HepG2 (cell line): ENCODE measurements around the gene WNK1. TPM values are rescaled to one million over a fixed set of nuclear protein-coding genes. Genes with fewer than 3 reads are reported as not detected.

Experiments
- ATAC-seq: fragments of 200-7000 bp; cut with Tn5 transposase; 3 replicates; pipeline ENCODE4 v1.9.1; 2020; ENCODE audit warnings: mild to moderate bottlenecking, moderate library complexity
- BruUV-seq: library from RNA; stranded (reverse); fragments of 400-500 nt; replicated peaks from 2 replicates; lab custom pipeline; 2021; lab: Mats Ljungman, UMichigan
- CTCF ChIA-PET: fragments of 300-600 bp; formaldehyde crosslinking; extraction: SDS; loops from one replicate; lab custom pipeline; 2021; ENCODE audit warnings: low total read pairs, inconsistent platforms, low intra/inter-chr PET ratio; lab: Yijun Ruan, JAX
- POLR2A ChIA-PET: fragments of 350-600 bp; sonication (Branson Sonifier 250); formaldehyde crosslinking; loops from one replicate; lab custom pipeline; 2020; ENCODE audit warnings: antibody characterized with exemption, inconsistent platforms; lab: Yijun Ruan, JAX
- DNase-seq: peaks from one replicate; pipeline ENCODE4 v3.0.0-alpha.2; 2015; ENCODE audit warnings: low spot score
- FAIRE-seq: peaks from 3 replicates; lab custom pipeline; 2011; peaks lifted over from hg19 to GRCh38; lab: Jason Lieb, UNC
- H2AFZ ChIP-seq: one replicate; pipeline ENCODE4 v1.6.1; 2011; ENCODE audit warnings: low read length, inconsistent platforms
- H3K27ac ChIP-seq: fragments of 300-600 bp; 3 replicates; pipeline ENCODE4 v1.8.0; 2011; ENCODE audit warnings: mixed run types, mild to moderate bottlenecking, mixed read lengths, low read length, inconsistent platforms; ENCODE audit not compliant: insufficient read depth; ENCODE audit errors: extremely low read length
- H3K27me3 ChIP-seq, 2 experiments: fragments of 200-600 bp in 1 of 2; 2 replicates in 1 of 2; 3 replicates in 1 of 2; pipeline versions ENCODE4 v1.6.0 to v1.8.0; 2011; ENCODE audit warnings: low read length in 2 of 2, mild to moderate bottlenecking in 2 of 2, moderate library complexity in 2 of 2, inconsistent platforms in 1 of 2; ENCODE audit not compliant: insufficient read depth in 2 of 2, control insufficient read depth in 1 of 2
- H3K36me3 ChIP-seq, 2 experiments: fragments of 200-600 bp in 1 of 2; replicated peaks in 1 of 2; 2 replicates in 1 of 2; 3 replicates in 1 of 2; pipeline versions ENCODE4 v1.5.1 to v1.8.0; 2011; ENCODE audit warnings: low read length in 2 of 2, inconsistent platforms in 1 of 2; ENCODE audit not compliant: insufficient read depth in 2 of 2, control insufficient read depth in 1 of 2
- H3K4me1 ChIP-seq: 2 replicates; pipeline ENCODE4 v1.5.1; 2012; ENCODE audit warnings: low read length, inconsistent platforms; ENCODE audit not compliant: insufficient read depth
- H3K4me2 ChIP-seq: 2 replicates; pipeline ENCODE4 v1.6.0; 2011; ENCODE audit warnings: low read depth, low read length, inconsistent platforms
- H3K4me3 ChIP-seq, 3 experiments: fragments of 200-600 bp in 1 of 3; sonication (generic), shearing (Covaris generic) in 1 of 3; replicated peaks in 1 of 3; 2 replicates each; pipeline ENCODE4 v1.5.1; 2011 to 2016; ENCODE audit warnings: low read length in 3 of 3, inconsistent platforms in 2 of 3, low read depth in 2 of 3, mild to moderate bottlenecking in 2 of 3, control low read depth in 1 of 3, mixed read lengths in 1 of 3; ENCODE audit not compliant: insufficient read depth in 1 of 3
- H3K79me2 ChIP-seq: one replicate; pipeline ENCODE4 v1.6.1; 2011; ENCODE audit warnings: low read length, inconsistent platforms; ENCODE audit not compliant: insufficient read depth
- H3K9ac ChIP-seq: 2 replicates; pipeline ENCODE4 v1.6.0; 2011; ENCODE audit warnings: mild to moderate bottlenecking, low read depth, low read length, inconsistent platforms; ENCODE audit not compliant: insufficient read depth
- H3K9me3 ChIP-seq: 2 replicates; pipeline ENCODE4 v1.5.1; 2012; ENCODE audit warnings: mild to moderate bottlenecking, low read length
- H4K20me1 ChIP-seq: 2 replicates; pipeline ENCODE4 v1.6.0; 2011; ENCODE audit warnings: inconsistent platforms, mild to moderate bottlenecking, low read length, moderate library complexity; ENCODE audit not compliant: insufficient read depth
- AGO2 ChIP-seq: fragments of 200-400 bp; formaldehyde crosslinking; optimal IDR thresholded peaks from 2 replicates; pipeline ENCODE3; 2017; ENCODE audit warnings: mild to moderate bottlenecking, low read depth, low read length, moderate library complexity
- ARHGAP35 ChIP-seq: sonication (generic); formaldehyde crosslinking; IDR thresholded peaks from 2 replicates; pipeline ENCODE4 v1.9.0; 2022; ENCODE audit warnings: mild to moderate bottlenecking, inconsistent platforms, moderate library complexity, missing genetic modification reagents, borderline replicate concordance
- BCL6 ChIP-seq: IDR thresholded peaks from 2 replicates; pipeline ENCODE4 v1.6.1; 2016; ENCODE audit warnings: missing genetic modification reagents, missing compliant biosample characterization
- HNF4A ChIP-seq: sonication (generic); formaldehyde crosslinking; IDR thresholded peaks from 2 replicates; pipeline ENCODE4 v1.4.0; 2020; ENCODE audit warnings: missing genetic modification reagents
- NAIF1 ChIP-seq: sonication (generic); formaldehyde crosslinking; IDR thresholded peaks from 2 replicates; pipeline ENCODE4 v1.5.0; 2020; ENCODE audit warnings: mild to moderate bottlenecking, missing genetic modification reagents, borderline replicate concordance
- NFE2 ChIP-seq: sonication (generic); formaldehyde crosslinking; IDR thresholded peaks from 2 replicates; pipeline ENCODE4 v1.4.0; 2020; ENCODE audit warnings: missing genetic modification reagents
- NKX3-1 ChIP-seq: sonication (generic); formaldehyde crosslinking; IDR thresholded peaks from 2 replicates; pipeline ENCODE4 v1.5.0; 2020; ENCODE audit warnings: missing genetic modification reagents
- ZNF770 ChIP-seq: sonication (generic); formaldehyde crosslinking; IDR thresholded peaks from 2 replicates; pipeline ENCODE4 v1.5.0; 2020; ENCODE audit warnings: mild to moderate bottlenecking, missing genetic modification reagents
- whole genome bisulfite sequencing: methylation state at CpG from one replicate; pipeline ENCODE4 v1.1.6; 2017; ENCODE audit warnings: low lambda C conversion rate; 5-methylcytosine and 5-hydroxymethylcytosine counted together
- in situ Hi-C: cut with HindIII; loops from 2 replicates; pipeline ENCODE4 v1.10.0; 2017; ENCODE audit warnings: low pct_unique_long_range_greater_than_20kb; ENCODE audit not compliant: extremely low pct_ligation_motif_present
- intact Hi-C: fragments of 100-400 bp; cut with micrococcal nuclease; formaldehyde crosslinking; loops from one replicate; pipeline ENCODE4 v1.10.0; 2022; ENCODE audit not compliant: unreplicated experiment
- polyA plus RNA-seq, 8 experiments: library from polyadenylated mRNA; depleted of rRNA in 3 of 8; stranded (reverse) in 7 of 8; unstranded in 1 of 8; fragments of >200 nt; fragmentation: Illumina TruSeq in 4 of 8; extraction: Trizol in 4 of 8; gene quantifications; 2 replicates each; pipeline versions ENCODE4 v1.2.1 to v1.2.3, GENCODE V29; 2011 to 2016; ENCODE audit warnings: low read depth in 4 of 8, missing spikeins in 1 of 8, mixed read lengths in 1 of 8; ENCODE audit not compliant: insufficient read depth in 1 of 8
- total RNA-seq, 5 experiments: library from RNA; depleted of rRNA; stranded (reverse); fragments of >200 nt; fragmentation: Illumina TruSeq; extraction: Trizol; gene quantifications; 2 replicates each; pipeline ENCODE4 v1.2.3, GENCODE V29; 2016; ENCODE audit warnings: low read depth in 1 of 5

The WNK1 gene
- total and polyA plus RNA-seq, 2 of the 13 experiments (the other 11 are each of a cell fraction or from before 2014, with no cell fraction given): 31.1 to 54.8 TPM

GRCh38 chr12:915090-915489, 162.7 kb downstream of the WNK1 start:
- POLR2A ChIA-PET: interaction anchor here (0.5 kb wide), 1 partner anchor 34 kb away, joined by 3 read pairs; the partner anchor contains the start of gene RAD52

GRCh38 chr12:916240-916639, 163.9 kb downstream of the WNK1 start:
- no peaks in the 10 kb centered on the region for H3K27me3 ChIP-seq
- H3K9ac ChIP-seq: no peak overlapping the region
- no peak for TF ChIP-seq ARHGAP35
- peak; percentile 67 for TF ChIP-seq AGO2
- TF ChIP-seq HNF4A (CRISPR knock-in tag): no peak
- TF ChIP-seq NAIF1: no peak
- TF ChIP-seq NFE2 (CRISPR knock-in tag): no peak
- no peak for TF ChIP-seq BCL6 (CRISPR knock-in tag)
- in situ Hi-C loops (no loop called here), intact Hi-C loops (no loop called here)
- ChIA-PET CTCF (no interaction called here), POLR2A (no interaction called here)
- H3K36me3 ChIP-seq: peaks cover 22 to 62% of the 10 kb centered on the region in 2 experiments; a peak in 4 of 5 replicates
- no peaks in the 10 kb centered on the region for H3K79me2 ChIP-seq
- 98% methylated on average over 22 of the region's 27 CpGs for WGBS
- no peaks in the 10 kb centered on the region for H3K4me1 ChIP-seq
- no TSS peak for BruUV-seq
- no peak for FAIRE-seq
- ATAC-seq: no peak; the same call in 1 of the 3 replicates
- no peak overlapping the region for H3K4me2 ChIP-seq
- DNase-seq: no peak
- H3K9me3 ChIP-seq: no peaks in the 10 kb centered on the region
- no peak overlapping the region for H3K27ac ChIP-seq
- H4K20me1 ChIP-seq: no peaks in the 10 kb centered on the region
- no peak overlapping the region for H3K4me3 ChIP-seq
- H2AFZ ChIP-seq: no peak overlapping the region

More at GRCh38 chr12:915090-915489, 162.7 kb downstream of the WNK1 start:
- no peak for DNase-seq
- Histone ChIP-seq H3K4me1 (no peaks in the 10 kb centered on the region), H3K9me3 (no peaks in the 10 kb centered on the region), H3K27me3 (no peaks in the 10 kb centered on the region), H3K36me3 (peaks cover 22 to 69% of the 10 kb centered on the region in 2 experiments; a peak in 4 of 5 replicates), H2AFZ (no peak overlapping the region), H3K79me2 (no peaks in the 10 kb centered on the region), H3K9ac (no peak overlapping the region), H3K27ac (no peak overlapping the region), H4K20me1 (no peaks in the 10 kb centered on the region), H3K4me3 (no peak overlapping the region), H3K4me2 (no peak overlapping the region)
- BruUV-seq: no TSS peak
- in situ Hi-C loops: no loop called here
- FAIRE-seq: no peak
- intact Hi-C loops: no loop called here
- WGBS: 94% methylated on average over 5 of the region's 5 CpGs
- TF ChIP-seq ZNF770 (CRISPR knock-in tag) (peak; percentile 9; the same call in 1 of the 2 replicates), NKX3-1 (no peak)
- CTCF ChIA-PET: no interaction called here
- ATAC-seq: no peak
